ENCODE measurements around the gene OR8D1.
"Not testable (repeated sequence)": the region's sequence is repeated elsewhere in the genome, so short reads cannot be mapped to it uniquely, and the experiment has no call there.

OR8D1 gene

DNA sequence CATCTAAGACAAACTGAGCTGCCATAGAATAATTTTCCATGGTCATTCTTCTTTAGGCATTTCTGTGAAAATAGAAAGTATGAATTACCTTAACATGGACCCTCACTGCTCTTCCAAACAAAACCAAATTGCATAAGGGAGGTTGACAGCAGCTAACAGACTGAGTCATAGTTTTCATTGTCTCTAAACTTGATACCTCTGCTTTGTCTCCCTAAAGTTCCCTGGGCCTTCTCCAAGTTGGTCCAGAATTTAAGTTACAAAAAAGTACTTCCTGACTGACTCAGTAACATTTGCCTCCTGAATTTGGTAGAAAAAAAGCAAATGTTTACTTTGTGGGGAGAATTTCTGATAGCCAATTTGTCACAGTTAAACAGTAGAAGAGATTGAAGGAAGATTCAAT, 3.0 kb downstream of the OR8D1 start:
- Mint-ChIP-seq H3K9me3 (no peaks in the 10 kb centered on the region), H3K36me3 (no peaks in the 10 kb centered on the region), H3K27me3 (no peaks in the 10 kb centered on the region), H3K27ac (no peak overlapping the region), H3K4me1 (no peaks in the 10 kb centered on the region), H3K4me3 (no peak overlapping the region)
- CTCF ChIA-PET, result no interaction called here
- no peak for DNase-seq

DNA sequence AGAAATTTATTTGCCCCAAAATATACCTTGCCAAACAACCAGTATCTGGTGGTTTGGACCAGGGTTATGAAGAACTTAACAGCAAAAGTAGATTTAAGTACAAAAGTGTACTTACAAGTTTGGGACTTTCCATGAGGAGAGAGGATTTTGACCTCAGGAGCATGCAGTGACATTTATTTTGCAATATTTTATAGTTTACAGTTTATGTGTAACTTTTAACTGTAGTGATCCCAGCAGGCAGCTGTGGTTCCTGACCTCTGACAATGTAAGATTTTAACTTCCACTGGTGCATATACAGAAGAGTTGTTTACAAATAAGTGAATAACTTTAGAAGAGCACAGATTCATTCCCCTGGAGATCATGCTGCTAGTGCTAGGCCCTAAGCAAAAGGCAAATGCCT, 6.7 kb downstream of the OR8D1 start:
- Mint-ChIP-seq H3K4me1 (no peaks in the 10 kb centered on the region), H3K4me3 (no peak overlapping the region), H3K36me3 (no peaks in the 10 kb centered on the region), H3K27ac (no peak overlapping the region), H3K27me3 (no peaks in the 10 kb centered on the region), H3K9me3 (no peaks in the 10 kb centered on the region)
- CTCF ChIA-PET, result no interaction called here
- DNase-seq, result no peak

DNA sequence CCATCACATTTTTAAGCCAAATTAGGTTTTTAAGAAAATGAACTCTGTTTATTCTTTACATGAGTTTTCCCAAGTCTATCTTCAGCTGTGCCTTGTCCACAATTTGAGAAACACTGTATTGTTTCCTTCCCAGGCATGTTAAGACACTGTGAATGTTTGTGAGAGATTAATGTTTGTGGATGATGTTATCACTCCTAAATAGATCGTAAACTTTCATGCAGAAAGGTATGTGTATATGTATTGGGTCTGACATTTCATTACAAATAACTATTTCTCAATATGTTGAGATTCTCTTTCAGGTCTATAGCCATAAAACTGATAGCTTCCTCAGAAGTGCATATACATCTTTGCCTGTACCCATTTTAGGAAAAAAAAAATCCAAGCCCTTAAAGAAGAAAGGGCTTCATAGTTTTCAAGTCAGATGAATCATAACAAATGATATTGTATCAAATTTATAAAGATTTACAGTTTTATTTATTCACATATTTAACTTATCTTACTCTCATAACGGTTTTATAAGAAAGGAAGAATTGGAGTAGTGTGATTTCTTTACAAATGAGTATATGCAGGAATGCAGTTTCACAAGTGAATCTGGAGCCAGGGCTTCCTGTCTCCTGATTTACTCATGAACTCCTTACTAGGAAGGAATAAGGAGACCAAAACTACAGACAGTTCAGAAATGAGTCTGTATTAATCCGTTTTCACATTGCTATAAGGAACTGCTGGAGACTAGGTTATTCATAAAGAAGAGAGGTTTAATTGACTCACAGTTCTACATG, 11.2 kb downstream of the OR8D1 start:
- Mint-ChIP-seq H3K27ac (no peak overlapping the region), H3K4me1 (no peaks in the 10 kb centered on the region), H3K27me3 (no peaks in the 10 kb centered on the region), H3K4me3 (no peak overlapping the region), H3K9me3 (no peaks in the 10 kb centered on the region), H3K36me3 (no peaks in the 10 kb centered on the region)
- DNase-seq, result no peak
- CTCF ChIA-PET, result no interaction called here

DNA sequence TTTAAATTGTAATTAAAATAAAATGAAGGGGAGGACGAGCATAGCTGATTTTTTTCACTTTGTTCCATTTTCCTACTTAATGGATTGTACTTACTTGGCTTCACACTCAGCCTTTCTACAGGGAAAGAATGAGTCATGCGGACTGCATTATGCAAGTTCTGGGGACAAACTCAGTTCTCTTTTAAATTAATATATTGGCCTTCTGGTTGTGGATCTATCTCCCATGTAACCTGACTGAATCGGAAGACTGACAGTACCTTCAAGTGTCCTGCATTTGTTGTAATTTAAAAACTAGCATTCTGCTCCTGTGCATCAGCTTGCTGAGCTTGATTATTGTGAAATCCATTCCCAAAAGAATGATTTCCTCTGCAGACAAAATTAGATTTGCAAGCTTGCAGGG, 12.2 kb downstream of the OR8D1 start:
- no peak overlapping the region for H3K4me3 Mint-ChIP-seq
- CTCF ChIA-PET, result no interaction called here
- DNase-seq, result no peak
- H3K27me3 Mint-ChIP-seq, result no peaks in the 10 kb centered on the region
- H3K27ac Mint-ChIP-seq, result no peak overlapping the region
- no peaks in the 10 kb centered on the region for H3K4me1 Mint-ChIP-seq
- H3K36me3 Mint-ChIP-seq, result no peaks in the 10 kb centered on the region
- no peaks in the 10 kb centered on the region for H3K9me3 Mint-ChIP-seq

DNA sequence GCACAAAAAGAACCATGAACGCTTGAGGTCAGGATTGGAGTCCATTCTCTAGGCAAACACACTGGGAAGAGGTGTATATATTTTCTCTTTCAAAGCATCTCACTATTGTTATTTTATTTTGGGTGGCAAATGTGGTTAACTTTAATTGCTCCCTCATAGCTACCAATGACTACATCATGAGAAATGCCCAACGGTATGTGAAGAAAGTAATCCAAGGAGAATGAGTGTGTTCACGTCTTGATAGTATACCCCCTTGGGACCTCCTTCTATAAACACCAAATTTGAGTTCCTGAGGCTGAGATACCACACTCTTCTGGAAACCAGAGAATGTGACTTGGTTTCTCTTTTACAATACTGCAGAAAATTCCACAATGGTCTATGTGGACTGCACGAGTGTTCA, 15.8 kb downstream of the OR8D1 start:
- CTCF ChIA-PET, result no interaction called here
- Mint-ChIP-seq H3K27ac (no peak overlapping the region), H3K27me3 (no peaks in the 10 kb centered on the region), H3K9me3 (no peaks in the 10 kb centered on the region), H3K4me1 (no peaks in the 10 kb centered on the region), H3K36me3 (no peaks in the 10 kb centered on the region), H3K4me3 (no peak overlapping the region)
- no peak for DNase-seq

DNA sequence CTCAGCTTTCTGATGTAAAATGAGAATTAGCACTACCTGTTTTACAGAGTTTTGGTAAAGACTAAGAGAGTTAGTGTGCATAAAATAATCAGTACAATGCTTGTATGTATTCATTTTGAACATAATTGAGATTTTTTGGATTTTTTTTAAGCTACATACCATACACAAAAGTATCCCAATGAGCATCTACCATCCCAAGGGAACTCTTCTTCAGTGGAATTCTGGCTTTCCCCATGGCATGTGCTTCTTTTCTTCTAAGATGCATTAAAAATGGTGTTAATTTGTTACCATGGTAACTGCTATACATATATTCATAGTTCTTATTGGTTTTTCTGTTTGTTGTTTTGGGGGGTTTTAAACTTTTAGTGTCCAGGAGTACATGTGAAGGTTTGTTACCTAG, 17.7 kb downstream of the OR8D1 start:
- CTCF ChIA-PET, result no interaction called here
- H3K36me3 Mint-ChIP-seq, result no peaks in the 10 kb centered on the region
- no peak overlapping the region for H3K4me3 Mint-ChIP-seq
- H3K9me3 Mint-ChIP-seq, result no peaks in the 10 kb centered on the region
- no peak for DNase-seq
- H3K27me3 Mint-ChIP-seq, result no peaks in the 10 kb centered on the region
- no peak overlapping the region for H3K27ac Mint-ChIP-seq
- no peaks in the 10 kb centered on the region for H3K4me1 Mint-ChIP-seq

DNA sequence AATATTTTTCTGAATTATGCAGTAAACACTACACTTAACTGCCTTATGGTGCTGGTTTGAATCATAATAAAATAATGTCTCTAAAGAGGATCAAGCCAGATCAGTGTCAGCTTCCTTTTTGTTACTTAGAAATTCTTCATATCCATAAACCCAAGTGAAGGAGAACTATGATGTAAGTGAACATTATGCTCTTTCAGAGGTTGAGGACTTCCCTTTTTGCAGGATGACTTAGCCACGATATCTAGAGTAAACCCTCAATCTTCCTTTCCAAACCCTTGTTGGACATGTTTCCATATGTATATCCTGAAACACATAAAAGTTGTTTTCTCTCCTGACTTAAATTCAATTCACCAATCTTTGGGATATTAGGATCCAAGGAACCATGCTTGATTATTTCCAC, 19.1 kb downstream of the OR8D1 start:
- no peaks in the 10 kb centered on the region for H3K9me3 Mint-ChIP-seq
- no peaks in the 10 kb centered on the region for H3K36me3 Mint-ChIP-seq
- no peak overlapping the region for H3K27ac Mint-ChIP-seq
- H3K4me3 Mint-ChIP-seq, result no peak overlapping the region
- no peaks in the 10 kb centered on the region for H3K27me3 Mint-ChIP-seq
- DNase-seq, result no peak
- CTCF ChIA-PET, result no interaction called here
- no peaks in the 10 kb centered on the region for H3K4me1 Mint-ChIP-seq

DNA sequence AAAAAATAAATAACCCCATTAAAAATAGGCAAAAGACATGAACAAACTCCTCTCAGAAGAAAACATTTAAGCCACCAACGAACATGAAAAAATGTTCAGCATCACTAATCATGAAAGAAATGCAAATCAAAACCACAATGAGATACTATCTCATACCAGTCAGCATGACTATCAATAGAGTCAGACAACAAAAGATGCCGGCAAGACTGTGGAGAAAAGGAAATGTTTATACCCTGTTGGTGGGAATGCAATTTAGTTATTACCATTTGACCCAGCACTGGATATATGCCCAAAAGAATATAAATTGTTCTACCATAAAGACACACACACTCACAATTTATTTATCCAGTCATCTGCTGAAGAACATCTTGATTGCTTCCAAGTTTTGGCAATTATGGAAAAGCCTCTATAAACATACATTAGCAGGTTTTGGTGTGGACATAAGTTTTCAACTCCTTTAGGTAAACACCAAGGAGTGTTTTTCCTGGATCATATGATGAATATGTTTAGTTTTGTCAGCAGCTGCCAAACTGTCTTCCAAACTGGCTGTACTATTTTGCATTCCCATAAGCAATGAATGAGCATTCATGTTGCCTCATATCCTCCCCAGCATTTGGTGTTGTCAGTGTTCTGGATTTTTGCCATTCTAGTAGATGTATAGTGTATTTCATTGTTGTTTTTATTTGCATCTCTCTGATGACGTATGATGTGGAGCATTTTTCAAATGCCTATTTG, 28.0 kb downstream of the OR8D1 start:
- Mint-ChIP-seq H3K36me3 (no peaks in the 10 kb centered on the region), H3K9me3 (peaks cover 4% of the 10 kb centered on the region), H3K4me3 (no peak overlapping the region), H3K27ac (no peak overlapping the region), H3K27me3 (no peaks in the 10 kb centered on the region), H3K4me1 (no peaks in the 10 kb centered on the region)
- CTCF ChIA-PET, result no interaction called here
- DNase-seq, result no peak

DNA sequence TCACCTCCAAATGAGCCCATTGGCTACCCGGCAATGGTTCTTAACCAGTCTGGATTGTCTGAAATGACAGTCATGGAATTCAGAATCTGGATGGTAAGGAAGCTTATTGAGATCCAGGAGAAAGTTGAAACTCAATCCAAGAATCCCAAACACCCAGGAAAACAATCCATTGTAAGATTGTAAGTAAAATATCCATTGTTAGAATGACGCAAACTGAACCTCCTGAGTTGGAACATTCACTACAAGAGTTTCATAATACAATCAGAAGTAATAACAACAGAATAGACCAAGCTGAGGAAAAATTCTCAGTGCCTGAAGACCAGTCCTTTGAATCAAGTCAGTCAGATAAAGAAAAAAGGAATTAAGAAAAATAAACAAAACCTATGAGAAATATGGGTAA, 35.5 kb downstream of the OR8D1 start:
- Mint-ChIP-seq H3K27me3 (no peaks in the 10 kb centered on the region), H3K4me3 (no peak overlapping the region), H3K27ac (no peak overlapping the region), H3K36me3 (no peaks in the 10 kb centered on the region), H3K4me1 (no peaks in the 10 kb centered on the region), H3K9me3 (peaks cover 1% of the 10 kb centered on the region)
- CTCF ChIA-PET, result no interaction called here
- no peak for DNase-seq

DNA sequence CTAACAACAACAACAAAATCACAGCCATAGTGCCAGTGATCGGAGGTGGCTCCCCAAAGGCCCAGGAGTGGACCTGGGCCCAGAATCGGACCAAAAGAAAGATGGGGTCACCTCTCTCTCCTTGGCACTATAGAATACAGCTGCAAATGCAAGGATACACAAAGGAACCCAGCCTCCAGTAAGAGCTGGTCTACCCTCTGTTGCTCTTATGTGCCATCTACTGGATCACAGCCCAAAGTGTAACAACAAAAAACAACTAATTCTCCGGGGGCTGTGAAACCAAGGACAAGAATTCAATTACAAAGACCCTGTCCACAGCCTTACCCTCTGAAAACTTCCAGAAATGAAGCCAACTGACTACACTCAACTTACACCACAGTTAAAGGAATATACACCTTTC, 35.9 kb downstream of the OR8D1 start:
- Mint-ChIP-seq H3K27me3 (no peaks in the 10 kb centered on the region), H3K9me3 (no peaks in the 10 kb centered on the region), H3K36me3 (no peaks in the 10 kb centered on the region), H3K4me3 (no peak overlapping the region), H3K27ac (no peak overlapping the region), H3K4me1 (no peaks in the 10 kb centered on the region)
- CTCF ChIA-PET, result no interaction called here
- no peak for DNase-seq

DNA sequence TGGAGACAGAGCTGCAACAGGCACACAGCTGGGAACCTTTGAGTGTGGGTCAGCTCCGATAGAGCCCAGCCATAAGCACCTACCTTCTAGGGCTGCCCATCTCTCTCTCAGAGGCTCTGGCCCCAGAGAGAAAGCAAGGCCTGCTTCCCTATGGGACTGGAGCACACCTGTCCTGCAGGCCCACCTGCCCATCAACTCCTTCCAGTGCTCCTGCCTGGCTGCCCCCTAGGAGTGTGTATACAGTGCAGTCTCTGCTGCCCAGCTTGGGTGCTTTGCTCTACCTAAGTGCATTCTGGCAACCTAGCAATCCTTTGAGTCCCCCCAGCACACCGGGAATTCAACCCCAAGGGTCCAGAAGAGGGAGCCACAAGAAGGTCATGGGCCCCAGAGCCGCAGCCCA, 36.5 kb downstream of the OR8D1 start:
- Mint-ChIP-seq H3K27me3 (no peaks in the 10 kb centered on the region), H3K4me1 (no peaks in the 10 kb centered on the region), H3K27ac (no peak overlapping the region), H3K4me3 (no peak overlapping the region), H3K36me3 (no peaks in the 10 kb centered on the region), H3K9me3 (no peaks in the 10 kb centered on the region)
- CTCF ChIA-PET, result no interaction called here
- DNase-seq, result no peak

DNA sequence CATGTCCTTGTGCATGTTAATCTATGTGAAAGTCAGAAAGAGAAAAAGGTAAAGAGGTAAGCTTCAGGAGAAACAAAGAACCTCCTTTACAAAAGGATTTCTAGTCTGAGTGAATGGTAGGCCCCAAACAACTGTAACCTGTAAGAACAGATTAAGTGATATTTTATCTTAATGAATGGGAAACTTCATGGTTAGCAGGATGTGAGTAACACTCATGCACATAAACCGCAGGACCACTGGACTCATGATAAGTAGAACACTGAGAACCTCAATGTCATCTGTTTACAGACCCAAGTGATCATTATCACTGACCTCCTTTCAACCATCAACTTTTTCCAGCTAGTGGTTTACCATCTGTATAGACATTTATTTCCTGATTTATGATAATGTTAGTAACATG, 37.7 kb downstream of the OR8D1 start:
- Mint-ChIP-seq H3K36me3 (no peaks in the 10 kb centered on the region), H3K4me3 (no peak overlapping the region), H3K27ac (no peak overlapping the region), H3K27me3 (no peaks in the 10 kb centered on the region), H3K9me3 (no peaks in the 10 kb centered on the region), H3K4me1 (no peaks in the 10 kb centered on the region)
- CTCF ChIA-PET, result no interaction called here
- no peak for DNase-seq

DNA sequence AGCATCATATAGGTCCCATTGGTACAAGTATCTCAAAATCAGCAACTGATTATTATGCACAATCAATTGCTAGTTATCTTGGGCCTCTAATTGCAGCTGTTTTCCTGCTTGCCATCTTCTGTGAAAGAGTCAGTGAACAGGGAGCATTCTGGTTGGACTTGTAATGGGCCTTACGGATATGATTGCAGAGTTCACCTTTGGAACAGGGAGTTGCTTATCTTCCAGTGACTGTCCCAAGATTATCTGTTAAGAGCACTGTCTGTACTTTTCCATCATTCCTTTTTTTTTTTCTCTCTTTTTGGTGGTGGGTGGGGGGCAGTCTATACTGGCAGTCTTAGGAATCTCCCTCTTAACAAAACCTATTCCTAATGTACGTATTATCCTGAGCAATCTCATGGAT, 39.7 kb downstream of the OR8D1 start:
- DNase-seq, result no peak
- CTCF ChIA-PET, result no interaction called here
- H3K27ac Mint-ChIP-seq, result no peak overlapping the region
- H3K9me3 Mint-ChIP-seq, result no peaks in the 10 kb centered on the region
- H3K27me3 Mint-ChIP-seq, result no peaks in the 10 kb centered on the region
- no peaks in the 10 kb centered on the region for H3K36me3 Mint-ChIP-seq
- H3K4me3 Mint-ChIP-seq, result no peak overlapping the region
- no peaks in the 10 kb centered on the region for H3K4me1 Mint-ChIP-seq

DNA sequence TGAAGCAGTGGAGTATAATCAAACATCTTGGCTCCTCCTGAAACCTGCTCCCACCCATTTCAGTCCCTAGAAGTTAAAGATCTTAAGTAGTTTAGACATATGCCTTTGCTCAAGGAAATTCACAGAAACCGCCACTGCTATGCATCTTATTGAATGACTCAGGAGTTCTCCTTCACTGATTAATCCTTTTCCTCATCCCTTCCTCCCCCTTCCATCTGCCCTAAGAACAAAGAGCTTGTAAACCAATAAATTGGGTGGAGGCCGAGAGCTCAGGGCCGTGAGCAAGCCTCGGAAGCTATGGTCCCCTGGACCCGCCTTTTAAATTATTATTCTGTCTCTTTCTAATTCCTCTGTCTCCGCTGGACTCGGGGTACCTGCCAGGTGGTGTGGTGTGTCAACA, 42.9 kb downstream of the OR8D1 start:
- H3K4me3 Mint-ChIP-seq, CTCF ChIA-PET, H3K4me1 Mint-ChIP-seq, H3K36me3 Mint-ChIP-seq, H3K27me3 Mint-ChIP-seq, H3K9me3 Mint-ChIP-seq, DNase-seq, H3K27ac Mint-ChIP-seq: not testable (repeated sequence)

DNA sequence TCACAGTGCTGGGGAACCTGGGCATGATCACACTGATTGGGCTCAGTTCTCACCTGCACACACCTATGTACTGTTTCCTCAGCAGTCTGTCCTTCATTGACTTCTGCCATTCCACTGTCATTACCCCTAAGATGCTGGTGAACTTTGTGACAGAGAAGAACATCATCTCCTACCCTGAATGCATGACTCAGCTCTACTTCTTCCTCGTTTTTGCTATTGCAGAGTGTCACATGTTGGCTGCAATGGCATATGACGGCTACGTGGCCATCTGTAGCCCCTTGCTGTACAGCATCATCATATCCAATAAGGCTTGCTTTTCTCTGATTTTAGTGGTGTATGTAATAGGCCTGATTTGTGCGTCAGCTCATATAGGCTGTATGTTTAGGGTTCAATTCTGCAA, 48.7 kb downstream of the OR8D1 start:
- H3K9me3 Mint-ChIP-seq, H3K4me1 Mint-ChIP-seq, H3K4me3 Mint-ChIP-seq, H3K27me3 Mint-ChIP-seq, CTCF ChIA-PET, DNase-seq, H3K36me3 Mint-ChIP-seq, H3K27ac Mint-ChIP-seq: not testable (repeated sequence)

All from activated naive CD4-positive, alpha-beta T cell treated with anti-CD3 and anti-CD28 coated beads, Interleukin-2, amount 10 ng/mL, durations not matched to agents 7 days and 5 days (primary cell).